Activated CD4-positive, alpha-beta memory T cell treated with anti-CD3 and anti-CD28 coated beads, Interleukin-2, amount 10 ng/mL, durations not matched to agents 7 days and 5 days (primary cell): Measurements from ENCODE around the gene MAP1B. TPM values are rescaled to one million over a fixed set of nuclear protein-coding genes. Genes with fewer than 3 reads are reported as not detected.

ENCODE experiments used
- CTCF ChIA-PET: fragments of 350-600 bp; sonication (Branson Sonifier 250); formaldehyde crosslinking; loops from one replicate; lab custom pipeline; 2021; ENCODE audit warnings: antibody characterized with exemption, inconsistent platforms; lab: Charles Lee
- POLR2A ChIA-PET: fragments of 350-600 bp; sonication (Branson Sonifier 250); formaldehyde crosslinking; loops from one replicate; lab custom pipeline; 2021; ENCODE audit warnings: antibody characterized with exemption; lab: Charles Lee
- DNase-seq: peaks from one replicate; pipeline ENCODE4 v3.0.0-alpha.2; 2020
- H3K27ac Mint-ChIP-seq: one replicate; pipeline ENCODE4 v1.8.0; 2021; ENCODE audit warnings: mild to moderate bottlenecking, mixed read lengths
- H3K27me3 Mint-ChIP-seq: one replicate; pipeline ENCODE4 v1.8.0; 2021; ENCODE audit warnings: mixed read lengths
- H3K36me3 Mint-ChIP-seq: one replicate; pipeline ENCODE4 v1.8.0; 2021; ENCODE audit warnings: low read depth, mixed read lengths
- H3K4me1 Mint-ChIP-seq: one replicate; pipeline ENCODE4 v1.8.0; 2021; ENCODE audit warnings: mixed read lengths
- H3K4me3 Mint-ChIP-seq: one replicate; pipeline ENCODE4 v1.8.0; 2021; ENCODE audit warnings: mild to moderate bottlenecking, mixed read lengths
- H3K9me3 Mint-ChIP-seq: one replicate; pipeline ENCODE4 v1.8.0; 2021; ENCODE audit warnings: mixed read lengths
- total RNA-seq, 2 experiments: library from RNA; stranded (reverse); gene quantifications; one replicate each; pipeline ENCODE4 v1.2.3, GENCODE V29; 2021

The MAP1B gene
- total RNA-seq, 2 experiments from 2014 or later, result 0.25 to 0.30 TPM

DNA sequence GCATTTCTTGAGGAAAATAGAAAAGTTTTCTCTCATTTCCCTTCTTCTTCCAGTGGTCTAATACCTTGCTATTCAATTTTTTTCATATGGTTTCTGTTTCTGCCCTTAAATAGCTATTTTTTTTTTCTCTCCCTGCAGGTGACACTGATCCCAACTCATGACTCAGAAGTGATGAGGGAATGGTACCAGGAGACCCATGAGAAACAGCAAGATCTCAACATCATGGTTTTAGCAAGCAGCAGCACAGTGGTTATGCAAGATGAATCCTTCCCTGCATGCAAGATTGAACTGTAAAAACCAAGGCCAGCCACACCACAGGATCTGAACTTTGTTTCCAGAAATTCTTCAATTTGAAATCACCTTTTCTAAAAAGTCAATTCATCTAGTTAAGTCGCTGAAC, 97.7 kb downstream of the MAP1B start:
- H3K9me3 Mint-ChIP-seq, result no peaks in the 10 kb centered on the region
- DNase-seq, result no peak
- CTCF ChIA-PET, result no interaction called here
- no peaks in the 10 kb centered on the region for H3K4me1 Mint-ChIP-seq
- H3K36me3 Mint-ChIP-seq, result peaks cover 3% of the 10 kb centered on the region
- H3K27me3 Mint-ChIP-seq, result peaks cover 44% of the 10 kb centered on the region
- POLR2A ChIA-PET, result no interaction called here
- no peak overlapping the region for H3K4me3 Mint-ChIP-seq
- H3K27ac Mint-ChIP-seq, result no peak overlapping the region

DNA sequence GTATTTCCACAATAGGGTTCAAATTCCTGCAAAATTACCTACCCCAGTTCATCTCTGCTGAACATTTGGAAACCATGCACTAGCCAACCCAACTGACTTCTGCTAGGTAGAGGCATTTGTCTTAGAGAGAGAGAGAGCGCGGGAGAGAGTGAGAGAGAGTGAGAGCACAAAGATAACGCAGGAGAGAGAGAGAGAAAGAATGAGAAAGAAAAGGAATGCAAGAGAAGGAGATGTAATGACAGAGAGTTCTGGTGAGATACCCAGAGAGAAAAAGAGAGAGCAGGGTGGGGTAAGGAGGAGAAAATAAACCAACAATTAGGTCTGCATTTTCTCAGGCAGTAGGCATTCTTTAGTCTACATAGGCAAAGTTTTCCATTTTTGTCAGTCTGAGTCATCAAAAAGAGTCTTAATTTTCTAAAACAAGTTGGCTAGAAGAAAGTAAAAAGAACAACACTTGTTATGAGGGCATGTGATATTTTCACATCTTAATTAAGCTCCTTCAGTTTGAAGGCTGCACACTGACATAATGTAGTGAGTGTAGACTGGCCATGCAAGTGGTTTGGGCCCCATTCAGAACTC, 98.2 kb downstream of the MAP1B start:
- no peaks in the 10 kb centered on the region for H3K4me1 Mint-ChIP-seq
- H3K9me3 Mint-ChIP-seq, result no peaks in the 10 kb centered on the region
- H3K4me3 Mint-ChIP-seq, result no peak overlapping the region
- H3K27me3 Mint-ChIP-seq, result peaks cover 40% of the 10 kb centered on the region
- DNase-seq, result no peak
- H3K36me3 Mint-ChIP-seq, result peaks cover 3% of the 10 kb centered on the region
- ChIA-PET POLR2A (interaction anchor here (0.7 kb wide), 1 partner anchor 545 kb away, joined by 3 read pairs; no protein-coding TSS in a partner anchor), CTCF (no interaction called here)
- no peak overlapping the region for H3K27ac Mint-ChIP-seq

DNA sequence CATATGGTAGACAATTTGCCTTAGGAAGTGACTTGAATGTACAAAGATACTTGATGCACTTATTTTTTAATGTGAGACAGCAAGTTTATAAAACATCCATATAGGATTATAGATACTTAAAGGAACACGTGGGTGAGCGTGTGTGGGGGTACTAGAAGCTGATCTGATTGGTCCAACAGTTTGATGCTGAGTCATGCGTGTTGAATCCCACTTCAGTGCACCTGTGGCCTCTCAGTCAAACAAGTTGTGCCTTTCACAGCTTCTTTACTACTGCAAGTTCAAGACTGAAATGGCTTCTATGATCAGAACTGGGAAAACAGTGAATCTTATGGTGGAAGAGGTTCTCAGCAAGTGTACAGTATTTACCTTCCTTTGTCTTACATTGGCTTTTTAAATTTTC, 98.9 kb downstream of the MAP1B start:
- Mint-ChIP-seq H3K36me3 (peaks cover 3% of the 10 kb centered on the region), H3K27ac (no peak overlapping the region), H3K27me3 (peaks cover 38% of the 10 kb centered on the region), H3K9me3 (no peaks in the 10 kb centered on the region), H3K4me1 (no peaks in the 10 kb centered on the region), H3K4me3 (no peak overlapping the region)
- ChIA-PET POLR2A (interaction anchor here (0.7 kb wide), 1 partner anchor 545 kb away, joined by 3 read pairs; no protein-coding TSS in a partner anchor), CTCF (no interaction called here)
- no peak for DNase-seq

DNA sequence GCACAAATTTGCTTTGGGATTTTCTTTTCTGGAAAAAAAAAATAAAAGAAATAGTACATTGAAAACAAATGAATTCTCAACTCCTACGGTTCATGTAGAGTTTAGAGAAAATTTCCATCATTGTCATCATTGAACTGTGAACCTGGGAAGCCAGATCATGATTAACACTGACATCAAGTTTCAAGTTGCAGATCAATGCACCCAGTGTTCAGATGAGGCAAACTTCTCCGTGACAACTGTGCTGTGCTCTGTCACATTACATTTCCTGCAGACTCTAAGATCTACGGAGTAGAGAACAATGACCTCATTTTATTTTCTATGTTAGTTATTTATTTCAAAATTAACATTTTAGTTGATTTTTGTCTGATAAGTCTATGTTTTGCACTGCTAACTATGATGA, 99.7 kb downstream of the MAP1B start:
- no peaks in the 10 kb centered on the region for H3K9me3 Mint-ChIP-seq
- H3K36me3 Mint-ChIP-seq, result peaks cover 3% of the 10 kb centered on the region
- H3K4me1 Mint-ChIP-seq, result no peaks in the 10 kb centered on the region
- H3K27me3 Mint-ChIP-seq, result peaks cover 34% of the 10 kb centered on the region
- DNase-seq, result no peak
- CTCF ChIA-PET, result no interaction called here
- POLR2A ChIA-PET, result interaction anchor here (1.5 kb wide), 1 partner anchor 10 kb away, joined by 3 read pairs; no protein-coding TSS in a partner anchor
- H3K27ac Mint-ChIP-seq, result no peak overlapping the region
- H3K4me3 Mint-ChIP-seq, result no peak overlapping the region

DNA sequence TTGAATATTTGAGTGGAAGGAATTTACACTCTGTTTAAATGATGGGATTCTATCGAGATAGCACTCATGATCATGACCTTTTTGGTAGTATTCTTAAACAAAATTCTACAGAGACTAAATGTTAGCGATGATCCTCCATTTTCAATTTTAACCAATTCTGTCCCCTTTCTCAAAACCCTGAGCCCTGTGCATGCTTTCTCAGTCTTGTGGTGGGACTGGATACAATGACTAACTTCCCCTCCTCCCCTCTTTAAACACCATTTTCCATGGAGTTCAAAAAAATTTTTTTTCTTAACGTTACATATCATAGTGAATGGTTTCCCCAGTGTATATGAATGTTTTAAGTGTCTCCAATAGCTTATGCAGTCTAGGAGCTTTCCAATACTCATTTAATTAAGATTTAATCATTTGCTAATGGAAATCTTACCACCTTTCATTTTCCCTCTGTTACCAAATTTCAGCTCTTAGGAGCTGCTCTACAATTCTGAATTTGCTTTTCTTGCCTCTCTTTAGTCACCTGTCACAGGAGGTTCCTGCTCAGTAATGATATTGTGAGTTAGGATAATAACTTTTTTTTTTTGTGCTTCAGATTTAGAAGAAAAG, 101.2 kb downstream of the MAP1B start:
- Mint-ChIP-seq H3K4me3 (no peak overlapping the region), H3K36me3 (peaks cover 3% of the 10 kb centered on the region), H3K27me3 (peaks cover 25% of the 10 kb centered on the region), H3K4me1 (no peaks in the 10 kb centered on the region), H3K9me3 (no peaks in the 10 kb centered on the region), H3K27ac (no peak overlapping the region)
- CTCF ChIA-PET, result no interaction called here
- no peak for DNase-seq
- POLR2A ChIA-PET, result interaction anchor here (1.5 kb wide), 1 partner anchor 9 kb away, joined by 3 read pairs; no protein-coding TSS in a partner anchor

DNA sequence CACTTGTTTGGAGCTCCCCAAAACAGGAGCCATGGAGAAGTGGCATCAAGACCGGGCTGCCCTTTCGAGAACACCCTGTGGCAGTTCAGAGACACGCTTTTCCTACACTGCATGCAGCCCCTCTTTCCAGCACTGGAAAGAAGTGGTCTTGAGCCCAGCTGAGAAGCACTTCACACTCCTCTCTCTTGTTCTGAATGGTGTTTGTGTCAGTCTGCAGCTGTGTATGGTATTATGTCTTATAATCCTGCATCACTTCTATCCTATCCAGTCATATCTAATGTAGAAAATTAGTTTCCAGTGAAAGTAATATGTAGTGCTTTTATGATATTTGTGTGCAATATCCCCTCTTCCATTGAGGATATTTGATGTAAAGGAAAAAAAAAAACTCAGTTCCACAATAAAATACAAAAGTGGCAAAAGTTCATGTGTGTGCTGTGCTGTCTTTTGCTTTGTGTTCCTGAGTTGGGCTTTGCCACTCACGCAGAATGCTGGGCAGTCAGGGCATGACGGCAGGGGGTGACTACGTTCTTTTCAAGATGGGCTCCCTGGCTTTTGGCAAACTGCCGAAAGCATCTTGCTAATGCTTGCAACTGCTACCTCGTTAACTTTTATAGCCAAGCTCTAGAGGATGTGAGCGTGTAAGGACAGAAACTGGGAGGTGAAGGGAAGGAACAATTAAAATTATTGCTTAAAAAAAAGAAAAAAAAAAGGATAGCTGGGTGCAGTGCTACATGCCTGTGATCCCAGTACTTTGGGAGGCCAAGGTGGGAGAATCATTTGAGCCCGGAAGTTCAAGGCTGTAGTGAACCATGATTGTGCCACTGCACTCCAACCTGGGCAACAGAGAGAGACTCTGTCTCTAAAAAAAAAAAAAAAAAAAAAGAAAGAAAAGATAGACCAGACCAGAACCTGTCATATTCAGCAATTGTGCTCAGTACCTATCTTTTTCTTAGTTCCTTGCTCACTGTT, 102.2 kb downstream of the MAP1B start:
- Mint-ChIP-seq H3K4me1 (no peaks in the 10 kb centered on the region), H3K27me3 (peaks cover 22% of the 10 kb centered on the region), H3K36me3 (peaks cover 3% of the 10 kb centered on the region), H3K27ac (no peak overlapping the region), H3K4me3 (no peak overlapping the region), H3K9me3 (no peaks in the 10 kb centered on the region)
- ChIA-PET CTCF (no interaction called here), POLR2A (no interaction called here)
- no peak for DNase-seq

GRCh38 chr5:72210888-72211678, 103.8 kb downstream of the MAP1B start:
- ChIA-PET POLR2A (no interaction called here), CTCF (no interaction called here)
- peaks cover 4% of the 10 kb centered on the region for H3K36me3 Mint-ChIP-seq
- no peaks in the 10 kb centered on the region for H3K9me3 Mint-ChIP-seq
- H3K27ac Mint-ChIP-seq, result no peak overlapping the region
- no peaks in the 10 kb centered on the region for H3K4me1 Mint-ChIP-seq
- peaks cover 11% of the 10 kb centered on the region for H3K27me3 Mint-ChIP-seq
- H3K4me3 Mint-ChIP-seq, result no peak overlapping the region
- DNase-seq, result no peak

- H3K4me1 Mint-ChIP-seq, result no peaks in the 10 kb centered on the region
- H3K4me3 Mint-ChIP-seq, result no peak overlapping the region
- ChIA-PET POLR2A (no interaction called here), CTCF (no interaction called here)
- no peak for DNase-seq
- H3K27ac Mint-ChIP-seq, result no peak overlapping the region
- no peaks in the 10 kb centered on the region for H3K9me3 Mint-ChIP-seq
- H3K27me3 Mint-ChIP-seq, result peaks cover 9% of the 10 kb centered on the region
- peaks cover 6% of the 10 kb centered on the region for H3K36me3 Mint-ChIP-seq
These were observed 104.9 kb downstream of the MAP1B start for GRCh38 chr5:72212171-72212570.

DNA sequence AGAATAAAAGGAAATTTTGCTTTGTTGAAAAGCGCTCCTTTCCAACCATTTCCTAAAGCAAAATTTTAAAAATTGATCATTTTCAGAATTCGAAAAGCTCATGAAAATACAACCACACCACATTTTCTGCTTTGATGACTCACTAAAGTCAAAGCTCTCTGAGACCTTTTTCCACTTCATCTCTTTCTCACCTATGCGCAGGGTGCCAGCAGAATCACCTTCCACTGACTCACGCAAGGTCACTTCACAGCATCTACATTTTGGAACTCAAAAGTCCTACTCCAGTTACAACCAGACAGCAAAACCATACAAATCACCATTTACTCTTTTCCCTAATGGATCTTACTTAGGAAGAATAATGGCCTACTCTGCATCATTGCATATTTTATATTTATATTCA, 106.2 kb downstream of the MAP1B start:
- peaks cover 17% of the 10 kb centered on the region for H3K36me3 Mint-ChIP-seq
- CTCF ChIA-PET, result interaction anchor here (1.5 kb wide), 1 partner anchor 16 kb away, joined by 3 read pairs; no protein-coding TSS in a partner anchor

GRCh38 chr5:72214168-72214567, 106.9 kb downstream of the MAP1B start:
- POLR2A ChIA-PET, result no interaction called here
- DNase-seq, result no peak
- CTCF ChIA-PET, result interaction anchor here (1.5 kb wide), 1 partner anchor 15 kb away, joined by 3 read pairs; no protein-coding TSS in a partner anchor
- Mint-ChIP-seq H3K36me3 (peaks cover 24% of the 10 kb centered on the region), H3K4me1 (no peaks in the 10 kb centered on the region), H3K9me3 (no peaks in the 10 kb centered on the region), H3K27ac (no peak overlapping the region), H3K4me3 (no peak overlapping the region), H3K27me3 (no peaks in the 10 kb centered on the region)

More for the DNA sequence above, 106.2 kb downstream of the MAP1B start:
- H3K27ac Mint-ChIP-seq, result no peak overlapping the region
- H3K9me3 Mint-ChIP-seq, result no peaks in the 10 kb centered on the region
- no peak for DNase-seq
- POLR2A ChIA-PET, result no interaction called here
- peaks cover 2% of the 10 kb centered on the region for H3K27me3 Mint-ChIP-seq
- no peaks in the 10 kb centered on the region for H3K4me1 Mint-ChIP-seq
- H3K4me3 Mint-ChIP-seq, result no peak overlapping the region

DNA sequence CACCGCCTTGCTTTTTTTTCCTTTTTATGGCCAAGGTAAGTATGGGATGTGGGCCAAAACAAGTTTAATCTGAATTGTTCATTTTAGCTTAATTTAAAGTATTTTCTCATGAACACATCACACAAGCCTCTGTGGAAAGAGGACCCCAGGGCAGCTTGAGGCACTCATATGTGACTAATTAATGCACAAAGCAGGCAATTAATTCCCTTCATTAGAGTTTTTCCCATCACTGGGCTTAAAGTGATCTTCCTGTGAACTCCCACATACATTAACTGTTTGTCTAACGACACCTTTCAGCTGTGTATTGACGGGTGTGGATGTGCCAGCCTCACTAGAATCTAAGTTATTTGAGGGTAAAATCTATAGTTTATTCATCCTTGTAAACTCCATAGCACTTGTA, 109.5 kb downstream of the MAP1B start:
- CTCF ChIA-PET, result interaction anchor here (0.8 kb wide), 1 partner anchor 20 kb away, joined by 3 read pairs; no protein-coding TSS in a partner anchor
- Mint-ChIP-seq H3K27me3 (no peaks in the 10 kb centered on the region), H3K4me3 (no peak overlapping the region), H3K27ac (no peak overlapping the region), H3K36me3 (peaks cover 47% of the 10 kb centered on the region), H3K9me3 (no peaks in the 10 kb centered on the region), H3K4me1 (no peaks in the 10 kb centered on the region)
- no peak for DNase-seq
- POLR2A ChIA-PET, result interaction anchor here (1.4 kb wide), 1 partner anchor 9 kb away, joined by 3 read pairs; no protein-coding TSS in a partner anchor

GRCh38 chr5:72221099-72221498, 113.8 kb downstream of the MAP1B start:
- ChIA-PET CTCF (no interaction called here), POLR2A (interaction anchor here (1.4 kb wide), 2 partner anchors 11 to 27 kb away, joined by 3 to 4 read pairs; no protein-coding TSS in a partner anchor)
- DNase-seq, result no peak
- Mint-ChIP-seq H3K27me3 (no peaks in the 10 kb centered on the region), H3K9me3 (no peaks in the 10 kb centered on the region), H3K27ac (no peak overlapping the region), H3K36me3 (peaks cover 80% of the 10 kb centered on the region), H3K4me1 (no peaks in the 10 kb centered on the region), H3K4me3 (no peak overlapping the region)
